Ovary (tissue), 9 donors: ENCODE results near the gene DEPDC4. TPM values are rescaled to one million over a fixed set of nuclear protein-coding genes. Genes with fewer than 3 reads are reported as not detected.
"Not testable (repeated sequence)": the region's sequence is repeated elsewhere in the genome, so short reads cannot be mapped to it uniquely, and the experiment has no call there.

Experiments
- DNase-seq, 5 donors: peaks; one replicate each; pipeline ENCODE4 v3.0.0-alpha.2; 2019 to 2020
- H3K27ac ChIP-seq, 2 donors: fragments of 200-600 bp; one replicate each; pipeline versions ENCODE4 v1.5.1 to v1.8.0; 2019 to 2022
- H3K27me3 ChIP-seq: fragments of 200-600 bp; one replicate; pipeline ENCODE4 v1.8.0; 2022
- H3K36me3 ChIP-seq: fragments of 200-600 bp; sonication (generic); one replicate; pipeline ENCODE4 v1.5.1; 2019
- H3K4me1 ChIP-seq: one replicate; pipeline ENCODE4 v1.8.1; 2013; ENCODE audit warnings: mild to moderate bottlenecking, moderate library complexity; ENCODE audit not compliant: insufficient read depth
- H3K4me3 ChIP-seq: fragments of 200-600 bp; sonication (generic); one replicate; pipeline ENCODE4 v1.5.1; 2017
- H3K9me3 ChIP-seq, 2 donors: fragments of 200-600 bp in 1 of 2; sonication (generic) in 1 of 2; one replicate each; pipeline versions ENCODE4 v1.5.1 to v1.8.1; 2013 to 2019; ENCODE audit warnings: mild to moderate bottlenecking in 1 of 2, moderate library complexity in 1 of 2
- EP300 ChIP-seq: sonication (generic); formaldehyde crosslinking; IDR thresholded peaks from one replicate; pipeline ENCODE4 v1.6.1; 2017; ENCODE audit warnings: antibody characterized with exemption
- POLR2A ChIP-seq: fragments of 450-650 bp; IDR thresholded peaks from one replicate; pipeline ENCODE4 v1.6.1; 2017; ENCODE audit warnings: antibody characterized with exemption, mild to moderate bottlenecking, moderate library complexity
- WGBS, 3 donors: extraction: QIAGEN DNeasy Blood & Tissue Kit in 1 of 3; methylation state at CpG; one replicate each; pipeline versions ENCODE4 v1.1.5 to v1.1.7; 2013 to 2017; 5-methylcytosine and 5-hydroxymethylcytosine counted together
- intact Hi-C, 4 donors: fragments of 100-400 bp; cut with DNase I; formaldehyde crosslinking; loops; one replicate each; pipeline versions ENCODE4 v1.11.0 to v1.15.1; 2022 to 2023
- polyA plus RNA-seq, 2 donors: library from polyadenylated mRNA; stranded (reverse); fragments of 200-250 nt in 1 of 2; fragments of 350-450 nt in 1 of 2; fragmentation: Illumina TruSeq in 1 of 2; extraction: RNeasy Lipid Tissue Mini Kit (QIAGEN cat#74804) in 1 of 2; gene quantifications; one replicate each; pipeline ENCODE4 v1.2.3, GENCODE V29; 2013 to 2014
- total RNA-seq, 7 donors: library from RNA; depleted of rRNA in 2 of 7; stranded (reverse); fragments of >200 nt in 2 of 7; fragmentation: NEBNext Ultra II Directional in 3 of 7; extraction: Animal tissue kit (Norgen Biotek cat#: 25700) in 3 of 7; gene quantifications; one replicate each; pipeline versions ENCODE4 v1.1.0 to v1.2.4, GENCODE V29; 2016 to 2023
- TF ChIP-seq, protein P1 (sequence below), 3 donors: fragments of 450-650 bp in 2 of 3; fragments of 200-600 bp in 1 of 3; IDR thresholded peaks; one replicate each; pipeline versions ENCODE4 v1.5.1 to v1.8.0; 2016 to 2022; ENCODE audit warnings: antibody characterized with exemption in 3 of 3, mild to moderate bottlenecking in 1 of 3
- donor health status: DM: no; HTN: no; CAD: no; lungs with moderate emphysema.
- donor health status: DM: no; HTN: no; CAD: no.
- donor health status: Bipolar disorder and iron deficiency.
- donor health status: DM: yes; HTN: yes; CAD: no.
- donor health status: DM: no; HTN: no; CAD: no.
- donor health status: DM: yes; HTN: yes; CAD: no.

DEPDC4 gene
- total and polyA plus RNA-seq, 9 donors = 0.24 to 2.6 (median 0.99) TPM; not detected in 1

DNA sequence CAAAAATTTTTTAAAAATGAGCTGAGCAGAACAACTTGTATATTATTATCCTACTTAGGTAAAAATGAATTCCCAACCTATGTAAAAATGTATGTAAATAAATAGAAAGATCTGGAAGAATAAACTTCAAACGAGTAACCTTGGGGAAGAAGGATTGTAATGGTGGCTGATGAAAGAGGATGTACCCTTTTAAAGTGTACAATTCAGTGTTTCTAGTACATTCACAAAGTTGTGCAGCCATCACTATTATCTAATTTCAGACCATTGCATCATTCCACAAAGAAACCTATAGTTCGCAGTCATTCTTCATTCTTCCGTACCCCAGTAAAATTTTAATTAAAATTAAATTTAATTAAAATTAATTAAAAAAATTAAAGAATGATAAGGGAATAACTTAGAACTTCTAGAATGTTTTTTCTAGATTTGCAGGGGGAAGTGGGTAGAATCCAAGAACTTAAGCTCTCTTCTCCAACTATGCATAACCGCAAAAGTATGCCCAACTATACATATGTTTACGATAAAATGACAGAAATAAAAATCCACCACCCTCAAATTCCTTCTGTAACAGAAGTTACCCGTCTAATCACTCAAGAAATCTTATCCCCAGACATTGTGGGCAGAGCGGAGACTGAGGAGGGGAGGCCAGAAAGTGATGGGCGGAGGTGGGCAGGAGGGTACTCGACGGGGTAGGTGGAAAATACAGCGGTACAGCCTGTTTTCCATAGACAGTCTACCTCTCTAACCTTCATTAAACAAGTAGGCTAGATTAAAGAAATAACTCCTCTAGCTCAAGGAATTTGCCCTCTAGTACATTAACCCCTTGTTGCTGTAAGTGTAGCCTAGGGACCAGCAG is 921 bp downstream of the DEPDC4 start:
- no peaks in the 10 kb centered on the region for H3K27me3 ChIP-seq
- H3K4me1 ChIP-seq = peaks cover 3% of the 10 kb centered on the region
- H3K36me3 ChIP-seq = no peaks in the 10 kb centered on the region
- peak overlapping the region; percentile 80 for H3K4me3 ChIP-seq
- 52 to 63% (median 59%) methylated on average over 11 of the region's 11 CpGs for WGBS, 3 donors
- DNase-seq = peak in 1 of 5 donors; percentile 23
- TF ChIP-seq POLR2A (no peak), EP300 (no peak)
- TF ChIP-seq, protein P1, sequence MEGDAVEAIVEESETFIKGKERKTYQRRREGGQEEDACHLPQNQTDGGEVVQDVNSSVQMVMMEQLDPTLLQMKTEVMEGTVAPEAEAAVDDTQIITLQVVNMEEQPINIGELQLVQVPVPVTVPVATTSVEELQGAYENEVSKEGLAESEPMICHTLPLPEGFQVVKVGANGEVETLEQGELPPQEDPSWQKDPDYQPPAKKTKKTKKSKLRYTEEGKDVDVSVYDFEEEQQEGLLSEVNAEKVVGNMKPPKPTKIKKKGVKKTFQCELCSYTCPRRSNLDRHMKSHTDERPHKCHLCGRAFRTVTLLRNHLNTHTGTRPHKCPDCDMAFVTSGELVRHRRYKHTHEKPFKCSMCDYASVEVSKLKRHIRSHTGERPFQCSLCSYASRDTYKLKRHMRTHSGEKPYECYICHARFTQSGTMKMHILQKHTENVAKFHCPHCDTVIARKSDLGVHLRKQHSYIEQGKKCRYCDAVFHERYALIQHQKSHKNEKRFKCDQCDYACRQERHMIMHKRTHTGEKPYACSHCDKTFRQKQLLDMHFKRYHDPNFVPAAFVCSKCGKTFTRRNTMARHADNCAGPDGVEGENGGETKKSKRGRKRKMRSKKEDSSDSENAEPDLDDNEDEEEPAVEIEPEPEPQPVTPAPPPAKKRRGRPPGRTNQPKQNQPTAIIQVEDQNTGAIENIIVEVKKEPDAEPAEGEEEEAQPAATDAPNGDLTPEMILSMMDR (IDR thresholded peaks at IDR 0.05) = no peak
- H3K27ac ChIP-seq = peak overlapping the region in 1 of 2 donors; percentile 93
- H3K9me3 ChIP-seq = no peaks in the 10 kb centered on the region
- intact Hi-C loops = no loop called here

DNA sequence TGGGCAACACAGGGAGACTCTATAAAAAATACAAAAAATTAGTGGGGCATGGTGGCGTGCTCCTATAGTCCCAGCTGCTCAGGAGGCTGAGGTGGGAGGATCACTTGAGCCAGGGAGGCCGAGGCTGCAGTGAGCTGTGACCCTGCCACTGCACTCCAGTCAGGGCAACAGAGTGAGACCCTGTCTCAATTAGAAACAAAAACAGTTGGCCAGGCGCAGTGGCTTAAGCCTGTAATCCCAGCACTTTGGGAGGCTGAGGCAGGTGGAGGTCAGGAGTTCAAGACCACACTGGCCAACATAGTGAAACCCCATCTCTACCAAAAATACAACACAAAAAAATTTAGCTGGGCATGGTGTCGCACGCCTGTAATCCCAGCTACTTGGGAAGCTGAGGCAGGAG is 1.8 kb downstream of the DEPDC4 start:
- H3K36me3 ChIP-seq, H3K9me3 ChIP-seq, H3K4me3 ChIP-seq, H3K27ac ChIP-seq, H3K27me3 ChIP-seq, DNase-seq, H3K4me1 ChIP-seq, intact Hi-C loops: not testable (repeated sequence)
- 93 to 98% (median 94%) methylated on average over 5 of the region's 5 CpGs for WGBS, 3 donors

DNA sequence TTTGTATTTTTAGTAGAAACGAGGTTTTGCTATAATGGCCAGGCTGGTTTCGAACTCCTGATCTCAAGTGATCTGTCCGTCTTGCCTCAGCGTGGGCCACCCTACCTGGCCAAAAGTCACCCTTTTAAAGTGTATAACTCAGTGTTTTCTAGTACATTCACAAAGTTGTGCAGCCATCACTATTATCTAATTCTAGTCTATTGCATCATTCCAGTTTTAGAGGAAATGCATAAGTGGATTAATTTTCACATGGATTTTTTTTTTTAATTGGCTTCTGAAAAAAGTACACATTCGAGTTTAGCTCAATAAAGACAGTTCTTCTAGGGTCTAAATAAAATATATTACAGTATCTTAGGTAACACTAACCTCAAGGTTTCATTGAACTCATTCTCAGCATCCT is 3.7 kb downstream of the DEPDC4 start:
- H3K27me3 ChIP-seq = no peaks in the 10 kb centered on the region
- no peak overlapping the region for H3K4me3 ChIP-seq
- no peak overlapping the region for H3K27ac ChIP-seq
- H3K4me1 ChIP-seq = no peaks in the 10 kb centered on the region
- no peaks in the 10 kb centered on the region for H3K9me3 ChIP-seq
- no peak for DNase-seq
- TF ChIP-seq, protein P1 (IDR thresholded peaks at IDR 0.05) = no peak
- no peak for TF ChIP-seq EP300
- no peak for TF ChIP-seq POLR2A
- 80 to 86% (median 85%) methylated on average over 5 of the region's 5 CpGs for WGBS, 3 donors
- intact Hi-C loops = no loop called here
- no peaks in the 10 kb centered on the region for H3K36me3 ChIP-seq

DNA sequence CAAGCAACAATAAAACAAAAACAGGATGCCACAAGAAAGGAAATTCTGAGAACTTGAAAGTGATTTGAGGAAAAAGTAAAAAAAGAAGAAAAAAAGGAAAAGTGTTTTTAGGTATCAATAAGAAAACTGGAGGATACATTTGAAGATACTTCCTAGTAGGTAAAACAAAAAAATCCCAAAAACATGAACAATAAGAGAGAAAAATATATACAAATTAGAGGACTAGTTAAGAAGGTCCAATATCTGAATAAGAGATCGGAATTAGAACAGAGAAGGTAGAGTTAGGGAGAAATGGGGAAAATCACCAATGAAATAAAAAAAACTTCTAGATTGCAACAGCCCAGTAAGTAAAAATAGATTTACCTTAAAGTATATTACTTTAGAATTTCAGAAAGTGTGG is 8.8 kb downstream of the DEPDC4 start:
- WGBS, 3 donors = 92 to 98% (median 92%) methylated on average over 1 of the region's 1 CpG
- no peaks in the 10 kb centered on the region for H3K36me3 ChIP-seq
- H3K9me3 ChIP-seq = no peaks in the 10 kb centered on the region
- DNase-seq = no peak
- no peak overlapping the region for H3K27ac ChIP-seq
- H3K4me3 ChIP-seq = no peak overlapping the region
- intact Hi-C loops = no loop called here
- TF ChIP-seq, protein P1 (IDR thresholded peaks at IDR 0.05) = no peak
- TF ChIP-seq POLR2A = no peak
- TF ChIP-seq EP300 = no peak
- no peaks in the 10 kb centered on the region for H3K27me3 ChIP-seq
- no peaks in the 10 kb centered on the region for H3K4me1 ChIP-seq

DNA sequence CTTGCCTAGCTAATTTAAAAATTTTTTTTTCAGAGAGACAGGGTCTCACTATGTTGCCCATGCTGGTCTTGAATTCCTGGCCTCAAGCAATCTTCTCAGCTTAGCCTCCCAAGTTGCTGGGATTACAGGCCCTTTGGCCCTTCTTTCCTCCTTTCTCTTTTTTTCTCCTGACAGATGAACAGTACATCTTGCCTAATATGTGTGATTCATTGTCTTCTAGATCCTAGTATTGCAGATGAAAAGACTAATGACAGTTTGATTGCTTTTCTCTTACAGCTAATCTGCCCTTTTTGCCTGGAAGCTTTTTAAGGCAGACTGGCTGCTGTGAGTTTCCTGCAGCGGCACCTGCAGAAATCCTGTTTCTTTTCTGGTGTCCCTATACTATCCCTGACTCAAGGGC is 12.0 kb downstream of the DEPDC4 start:
- H3K4me1 ChIP-seq = no peaks in the 10 kb centered on the region
- H3K27ac ChIP-seq = no peak overlapping the region
- intact Hi-C loops = no loop called here
- H3K27me3 ChIP-seq = no peaks in the 10 kb centered on the region
- H3K36me3 ChIP-seq = no peaks in the 10 kb centered on the region
- H3K4me3 ChIP-seq = no peak overlapping the region
- TF ChIP-seq, protein P1 (IDR thresholded peaks at IDR 0.05) = no peak
- TF ChIP-seq POLR2A (no peak), EP300 (no peak)
- WGBS, 3 donors = 94 to 96% (median 95%) methylated on average over 1 of the region's 1 CpG
- no peak for DNase-seq
- no peaks in the 10 kb centered on the region for H3K9me3 ChIP-seq
